GM18517 (cell line): ENCODE data around the gene MTA1.

Experiments
- ATAC-seq: cut with Tn5 transposase; IDR thresholded peaks from one replicate; pipeline ENCODE4 v1.9.1; 2021; ENCODE audit warnings: mild to moderate bottlenecking, moderate library complexity; ENCODE audit not compliant: unreplicated experiment

MTA1 gene

GRCh38 chr14:105458571-105458970 lies 38.9 kb downstream of the MTA1 start:
- ATAC-seq: no peak

GRCh38 chr14:105460116-105460515 lies 40.5 kb downstream of the MTA1 start:
- no peak for ATAC-seq

GRCh38 chr14:105460616-105461015 lies 41.0 kb downstream of the MTA1 start:
- no peak for ATAC-seq

- ATAC-seq: no peak
Measured at GRCh38 chr14:105461903-105462302, 42.3 kb downstream of the MTA1 start.

GRCh38 chr14:105464501-105464900 lies 44.9 kb downstream of the MTA1 start:
- no peak for ATAC-seq

GRCh38 chr14:105465209-105466031 lies 45.8 kb downstream of the MTA1 start:
- no peak for ATAC-seq

GRCh38 chr14:105466531-105467248 lies 47.1 kb downstream of the MTA1 start:
- ATAC-seq: no peak

GRCh38 chr14:105467249-105467941 lies 47.8 kb downstream of the MTA1 start:
- no peak for ATAC-seq

- no peak for ATAC-seq
Measured at GRCh38 chr14:105467942-105468471, 48.4 kb downstream of the MTA1 start.

- ATAC-seq: no peak
Measured at GRCh38 chr14:105468621-105469241, 49.1 kb downstream of the MTA1 start.

GRCh38 chr14:105469456-105470349 lies 50.1 kb downstream of the MTA1 start:
- ATAC-seq: no peak

GRCh38 chr14:105470350-105471296 lies 51.0 kb downstream of the MTA1 start:
- no peak for ATAC-seq

GRCh38 chr14:105471297-105471821 lies 51.7 kb downstream of the MTA1 start:
- ATAC-seq: no peak

GRCh38 chr14:105471823-105472485 lies 52.3 kb downstream of the MTA1 start:
- ATAC-seq: no peak

- no peak for ATAC-seq
Measured at GRCh38 chr14:105472486-105472991, 52.9 kb downstream of the MTA1 start.

- no peak for ATAC-seq
Measured at GRCh38 chr14:105473033-105473676, 53.5 kb downstream of the MTA1 start.
